ENCODE measurements around the gene SERP1.

The SERP1 gene

GRCh38 chr3:150588027-150588830, 41.9 kb upstream of the SERP1 start:
- Histone ChIP-seq H3K23ac (ENCODE audit: low read depth, low read length, poor library complexity) (no peak overlapping the region), H2AFZ (ENCODE audit: low read length) (no peak overlapping the region), H3K9me3 (replicated peaks in 1 of 2; ENCODE audit: control insufficient read depth in 2 of 2, insufficient read depth in 1 of 2, low read depth in 1 of 2, low read length in 2 of 2) (peaks cover 0 to 2% of the 10 kb centered on the region in 2 donors), H2BK12ac (ENCODE audit: low read length) (no peak overlapping the region), H3K4me3 (ENCODE audit: low read length in 2 of 2) (no peak overlapping the region), H3K27ac (replicated peaks; ENCODE audit: low read length) (no peak overlapping the region), H3K9ac (ENCODE audit: low read depth, low read length, poor library complexity) (no peak overlapping the region), H3K27me3 (ENCODE audit: control insufficient read depth in 3 of 3, insufficient read depth in 3 of 3, low read depth in 1 of 3, low read length in 3 of 3) (no peaks in the 10 kb centered on the region), H2BK120ac (ENCODE audit: low read depth, low read length) (no peak overlapping the region), H2BK15ac (ENCODE audit: low read length) (no peak overlapping the region), H3K79me1 (ENCODE audit: low read depth, low read length) (no peaks in the 10 kb centered on the region), H3K18ac (ENCODE audit: low read length) (no peak overlapping the region), H3K4ac (ENCODE audit: low read length) (no peak overlapping the region), H3K4me1 (ENCODE audit: control insufficient read depth in 2 of 2, insufficient read depth in 1 of 2, low read depth in 1 of 2, low read length in 2 of 2) (no peaks in the 10 kb centered on the region), H3K36me3 (replicated peaks in 1 of 2; ENCODE audit: control insufficient read depth in 2 of 2, insufficient read depth in 2 of 2, low read length in 2 of 2) (peaks cover 6 to 54% of the 10 kb centered on the region in 2 donors), H2AK5ac (ENCODE audit: low read depth, low read length) (no peak overlapping the region), H4K8ac (ENCODE audit: low read depth, low read length) (no peak overlapping the region), H2BK5ac (ENCODE audit: low read length) (no peak overlapping the region), H3K14ac (ENCODE audit: low read length) (no peak overlapping the region), H3K4me2 (ENCODE audit: insufficient read depth, low read length, poor library complexity, severe bottlenecking) (no peak overlapping the region), H4K91ac (ENCODE audit: low read depth, low read length, poor library complexity) (no peak overlapping the region)
- no CpG with 5 or more reads among the region's 9 CpGs for WGBS, 2 donors (ENCODE audit: extremely low coverage in 2 of 2, insufficient read length in 2 of 2, insufficient replicate concordance in 1 of 2)
- no peak for DNase-seq (ENCODE audit: low spot score)

- H3K36me3 ChIP-seq (replicated peaks in 1 of 2; ENCODE audit: control insufficient read depth in 2 of 2, insufficient read depth in 2 of 2, low read length in 2 of 2), result peaks cover 7 to 81% of the 10 kb centered on the region in 2 donors
- no peaks in the 10 kb centered on the region for H3K4me1 ChIP-seq (ENCODE audit: control insufficient read depth in 2 of 2, insufficient read depth in 1 of 2, low read depth in 1 of 2, low read length in 2 of 2)
- H2BK120ac ChIP-seq (ENCODE audit: low read depth, low read length), result no peak overlapping the region
- H3K14ac ChIP-seq (ENCODE audit: low read length), result no peak overlapping the region
- no peaks in the 10 kb centered on the region for H3K79me1 ChIP-seq (ENCODE audit: low read depth, low read length)
- H4K91ac ChIP-seq (ENCODE audit: low read depth, low read length, poor library complexity), result no peak overlapping the region
- no peaks in the 10 kb centered on the region for H3K9me3 ChIP-seq (replicated peaks in 1 of 2; ENCODE audit: control insufficient read depth in 2 of 2, insufficient read depth in 1 of 2, low read depth in 1 of 2, low read length in 2 of 2)
- no peak overlapping the region for H2BK5ac ChIP-seq (ENCODE audit: low read length)
- no peak overlapping the region for H2BK12ac ChIP-seq (ENCODE audit: low read length)
- no peak overlapping the region for H3K9ac ChIP-seq (ENCODE audit: low read depth, low read length, poor library complexity)
- no CpG with 5 or more reads among the region's 1 CpG for WGBS, 2 donors (ENCODE audit: extremely low coverage in 2 of 2, insufficient read length in 2 of 2, insufficient replicate concordance in 1 of 2)
- no peak overlapping the region for H2AFZ ChIP-seq (ENCODE audit: low read length)
- no peak overlapping the region for H3K4ac ChIP-seq (ENCODE audit: low read length)
- H4K8ac ChIP-seq (ENCODE audit: low read depth, low read length), result no peak overlapping the region
- no peak overlapping the region for H3K4me2 ChIP-seq (ENCODE audit: insufficient read depth, low read length, poor library complexity, severe bottlenecking)
- H3K27me3 ChIP-seq (ENCODE audit: control insufficient read depth in 3 of 3, insufficient read depth in 3 of 3, low read depth in 1 of 3, low read length in 3 of 3), result no peaks in the 10 kb centered on the region
- DNase-seq (ENCODE audit: low spot score), result no peak
- H2BK15ac ChIP-seq (ENCODE audit: low read length), result no peak overlapping the region
- no peak overlapping the region for H3K27ac ChIP-seq (replicated peaks; ENCODE audit: low read length)
- H3K4me3 ChIP-seq (ENCODE audit: low read length in 2 of 2), result no peak overlapping the region
- H2AK5ac ChIP-seq (ENCODE audit: low read depth, low read length), result no peak overlapping the region
- no peak overlapping the region for H3K18ac ChIP-seq (ENCODE audit: low read length)
- H3K23ac ChIP-seq (ENCODE audit: low read depth, low read length, poor library complexity), result no peak overlapping the region
Measured at GRCh38 chr3:150583028-150583427, 36.7 kb upstream of the SERP1 start.

- no peaks in the 10 kb centered on the region for H3K27me3 ChIP-seq (ENCODE audit: control insufficient read depth in 3 of 3, insufficient read depth in 3 of 3, low read depth in 1 of 3, low read length in 3 of 3)
Measured at GRCh38 chr3:150582620-150583019, 36.3 kb upstream of the SERP1 start.

GRCh38 chr3:150581174-150581573, 34.9 kb upstream of the SERP1 start:
- Histone ChIP-seq H2BK15ac (ENCODE audit: low read length) (no peak overlapping the region), H3K27me3 (ENCODE audit: control insufficient read depth in 3 of 3, insufficient read depth in 3 of 3, low read depth in 1 of 3, low read length in 3 of 3) (no peaks in the 10 kb centered on the region), H2AK5ac (ENCODE audit: low read depth, low read length) (no peak overlapping the region), H2BK12ac (ENCODE audit: low read length) (no peak overlapping the region), H3K23ac (ENCODE audit: low read depth, low read length, poor library complexity) (no peak overlapping the region), H3K4ac (ENCODE audit: low read length) (no peak overlapping the region), H3K4me2 (ENCODE audit: insufficient read depth, low read length, poor library complexity, severe bottlenecking) (no peak overlapping the region), H2BK120ac (ENCODE audit: low read depth, low read length) (no peak overlapping the region), H3K36me3 (replicated peaks in 1 of 2; ENCODE audit: control insufficient read depth in 2 of 2, insufficient read depth in 2 of 2, low read length in 2 of 2) (peaks cover 10 to 89% of the 10 kb centered on the region in 2 donors), H4K91ac (ENCODE audit: low read depth, low read length, poor library complexity) (no peak overlapping the region), H3K79me1 (ENCODE audit: low read depth, low read length) (no peaks in the 10 kb centered on the region), H3K9ac (ENCODE audit: low read depth, low read length, poor library complexity) (no peak overlapping the region), H3K4me3 (ENCODE audit: low read length in 2 of 2) (no peak overlapping the region), H3K9me3 (replicated peaks in 1 of 2; ENCODE audit: control insufficient read depth in 2 of 2, insufficient read depth in 1 of 2, low read depth in 1 of 2, low read length in 2 of 2) (no peaks in the 10 kb centered on the region), H3K14ac (ENCODE audit: low read length) (no peak overlapping the region), H2AFZ (ENCODE audit: low read length) (no peak overlapping the region), H3K4me1 (ENCODE audit: control insufficient read depth in 2 of 2, insufficient read depth in 1 of 2, low read depth in 1 of 2, low read length in 2 of 2) (no peaks in the 10 kb centered on the region), H4K8ac (ENCODE audit: low read depth, low read length) (no peak overlapping the region), H3K18ac (ENCODE audit: low read length) (no peak overlapping the region), H3K27ac (replicated peaks; ENCODE audit: low read length) (no peak overlapping the region), H2BK5ac (ENCODE audit: low read length) (no peak overlapping the region)
- no peak for DNase-seq (ENCODE audit: low spot score)

More at GRCh38 chr3:150582620-150583019, 36.3 kb upstream of the SERP1 start:
- Histone ChIP-seq H2AK5ac (ENCODE audit: low read depth, low read length) (no peak overlapping the region), H3K36me3 (replicated peaks in 1 of 2; ENCODE audit: control insufficient read depth in 2 of 2, insufficient read depth in 2 of 2, low read length in 2 of 2) (peaks cover 7 to 83% of the 10 kb centered on the region in 2 donors), H4K91ac (ENCODE audit: low read depth, low read length, poor library complexity) (no peak overlapping the region), H3K18ac (ENCODE audit: low read length) (no peak overlapping the region), H2AFZ (ENCODE audit: low read length) (no peak overlapping the region), H3K4me2 (ENCODE audit: insufficient read depth, low read length, poor library complexity, severe bottlenecking) (no peak overlapping the region), H2BK12ac (ENCODE audit: low read length) (no peak overlapping the region), H3K4me1 (ENCODE audit: control insufficient read depth in 2 of 2, insufficient read depth in 1 of 2, low read depth in 1 of 2, low read length in 2 of 2) (no peaks in the 10 kb centered on the region), H3K23ac (ENCODE audit: low read depth, low read length, poor library complexity) (no peak overlapping the region), H2BK15ac (ENCODE audit: low read length) (no peak overlapping the region), H3K14ac (ENCODE audit: low read length) (no peak overlapping the region), H3K4me3 (ENCODE audit: low read length in 2 of 2) (no peak overlapping the region), H3K9me3 (replicated peaks in 1 of 2; ENCODE audit: control insufficient read depth in 2 of 2, insufficient read depth in 1 of 2, low read depth in 1 of 2, low read length in 2 of 2) (no peaks in the 10 kb centered on the region), H2BK5ac (ENCODE audit: low read length) (no peak overlapping the region), H3K79me1 (ENCODE audit: low read depth, low read length) (no peaks in the 10 kb centered on the region), H3K27ac (replicated peaks; ENCODE audit: low read length) (no peak overlapping the region), H4K8ac (ENCODE audit: low read depth, low read length) (no peak overlapping the region), H3K9ac (ENCODE audit: low read depth, low read length, poor library complexity) (no peak overlapping the region), H3K4ac (ENCODE audit: low read length) (no peak overlapping the region), H2BK120ac (ENCODE audit: low read depth, low read length) (no peak overlapping the region)
- no peak for DNase-seq (ENCODE audit: low spot score)
- WGBS, 2 donors (ENCODE audit: extremely low coverage in 2 of 2, insufficient read length in 2 of 2, insufficient replicate concordance in 1 of 2), result no CpG with 5 or more reads among the region's 2 CpGs
